T-helper 22 cell (primary cell): ENCODE results near the gene FN3K.
A peak's percentile ranks its signal among the peaks of the same experiment; 100 is the strongest.

Source experiments
- DNase-seq: peaks from one replicate; pipeline ENCODE4 v3.0.0-alpha.2; 2020; ENCODE audit warnings: low read depth

FN3K gene

DNA sequence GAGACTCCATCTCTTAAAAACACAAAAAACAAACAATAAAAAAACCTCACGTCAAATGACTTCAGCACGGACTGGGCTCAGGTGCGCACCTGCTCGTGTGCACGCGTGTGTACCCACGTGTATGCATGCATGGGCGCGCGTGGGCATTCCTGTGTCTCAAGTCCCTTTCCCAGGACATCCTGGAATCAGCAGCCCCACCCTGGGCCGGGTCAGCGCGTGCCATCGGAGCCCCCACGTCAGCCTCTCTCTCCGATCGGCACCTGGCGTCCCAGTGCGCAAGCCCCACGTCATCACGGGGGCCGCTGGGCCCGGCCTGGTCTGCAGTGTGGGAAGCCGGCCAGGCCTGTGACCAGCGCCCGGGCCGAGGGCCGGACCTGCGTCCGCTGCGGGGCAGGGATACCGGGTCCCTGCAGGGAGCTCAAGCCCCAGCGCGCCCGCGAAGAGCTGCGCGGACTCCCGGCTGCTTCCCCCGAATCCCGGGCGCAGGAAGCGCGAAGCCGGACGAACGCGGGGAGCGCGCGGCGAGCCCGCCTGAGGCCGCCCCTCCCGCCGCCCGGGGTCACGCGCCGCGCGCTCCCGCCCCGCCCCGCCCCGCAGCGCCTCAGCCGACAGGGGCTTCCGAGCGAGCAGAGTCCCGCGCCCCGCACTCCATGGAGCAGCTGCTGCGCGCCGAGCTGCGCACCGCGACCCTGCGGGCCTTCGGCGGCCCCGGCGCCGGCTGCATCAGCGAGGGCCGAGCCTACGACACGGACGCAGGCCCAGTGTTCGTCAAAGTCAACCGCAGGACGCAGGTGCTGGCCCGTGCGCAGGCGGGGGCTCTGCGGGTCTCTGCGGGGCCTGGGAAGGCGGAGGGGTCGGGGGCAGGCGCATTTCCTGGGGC, at the start of gene FN3K:
FN3K (plus strand) TSS at position 629 of the 880 bp plus-strand sequence; CDS start at position 651, 22 bp downstream.
- DNase-seq, result no peak

DNA sequence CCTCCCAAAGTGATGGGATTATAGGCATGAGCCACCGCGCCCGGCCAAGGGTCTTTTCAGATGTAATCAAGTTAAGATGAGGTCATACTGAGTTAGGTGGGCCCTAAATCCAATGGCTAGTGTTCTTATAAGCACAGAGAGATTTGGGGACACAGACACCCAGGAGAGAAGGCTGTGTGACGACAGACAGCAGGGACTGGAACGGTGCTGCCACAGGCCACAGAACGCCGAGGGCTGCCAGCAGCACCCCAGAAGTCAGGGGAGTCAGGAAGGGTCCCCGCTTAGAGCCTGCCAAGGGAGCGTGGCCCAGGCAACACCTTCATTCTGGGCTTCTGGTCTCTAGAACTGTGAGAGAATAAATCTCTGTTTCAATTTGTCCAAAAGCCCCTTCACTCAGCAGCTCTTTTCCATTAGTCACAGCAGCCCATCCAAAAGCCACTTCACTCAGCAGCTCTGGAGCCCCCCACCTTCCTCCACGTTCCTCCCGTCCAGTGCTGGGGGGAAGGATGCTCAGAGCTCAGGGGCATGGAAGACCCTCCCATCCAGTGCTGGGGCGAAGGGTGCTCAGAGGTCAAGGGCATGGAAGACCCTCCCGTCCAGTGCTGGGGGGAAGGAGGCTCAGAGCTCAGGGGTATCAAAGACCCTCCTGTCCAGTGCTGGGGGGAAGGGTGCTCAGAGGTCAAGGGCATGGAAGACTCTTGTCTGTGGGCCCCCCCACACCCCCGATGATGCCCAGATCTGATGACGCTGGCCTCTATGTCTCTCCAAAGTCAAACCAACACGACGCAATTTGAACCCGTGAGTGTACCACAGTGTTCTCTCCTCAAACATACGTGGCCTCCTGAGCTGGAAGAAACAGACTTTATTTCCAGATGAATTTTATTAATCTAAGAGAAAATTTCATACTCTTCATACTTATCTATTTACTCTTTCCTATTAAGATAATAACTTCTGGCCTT, 48.8 kb upstream of the FN3K start:
- DNase-seq, result no peak

DNA sequence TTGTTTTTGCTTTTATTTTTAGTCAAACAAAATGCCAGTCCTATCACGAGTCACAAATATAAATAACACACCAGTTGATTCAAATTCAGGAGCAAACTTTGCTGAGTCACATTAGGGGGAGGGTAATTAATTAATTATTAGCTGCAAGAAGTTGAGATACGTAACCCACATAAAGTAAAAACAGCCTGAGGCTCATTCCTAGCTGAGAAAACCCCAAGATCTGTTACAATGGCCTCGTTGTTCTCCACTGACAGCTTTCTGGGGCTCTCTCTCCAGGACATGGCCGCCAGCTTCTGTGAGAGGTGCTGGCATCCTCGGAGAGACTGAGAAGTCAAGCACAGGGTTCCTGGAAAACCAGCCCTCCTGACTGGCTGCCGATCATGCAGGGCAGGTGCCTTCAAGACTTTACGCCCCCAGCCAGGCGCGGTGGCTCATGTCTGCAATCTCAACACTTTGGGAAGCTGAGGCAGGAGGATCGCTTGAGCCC, 48.0 kb upstream of the FN3K start:
- no peak for DNase-seq

DNA sequence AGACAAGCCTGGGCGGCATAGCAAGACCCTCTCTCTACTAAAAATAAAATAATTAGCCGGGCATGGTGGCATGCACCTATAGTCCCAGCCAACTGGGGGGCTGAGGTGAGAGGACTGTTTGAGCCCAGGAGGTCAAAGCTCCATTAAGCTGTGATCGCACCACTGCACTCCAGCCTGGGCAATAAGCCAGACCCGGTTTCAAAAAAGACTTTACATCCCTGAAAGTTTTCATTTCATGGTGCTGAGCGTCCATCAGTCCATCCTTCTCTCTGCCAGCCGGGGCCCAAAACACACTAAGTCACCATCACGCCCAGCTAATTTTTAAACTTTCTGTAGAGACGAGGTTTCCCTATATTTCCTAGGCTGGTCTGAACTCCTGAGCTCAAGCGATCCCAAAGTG, 47.5 kb upstream of the FN3K start:
- DNase-seq, result no peak

DNA sequence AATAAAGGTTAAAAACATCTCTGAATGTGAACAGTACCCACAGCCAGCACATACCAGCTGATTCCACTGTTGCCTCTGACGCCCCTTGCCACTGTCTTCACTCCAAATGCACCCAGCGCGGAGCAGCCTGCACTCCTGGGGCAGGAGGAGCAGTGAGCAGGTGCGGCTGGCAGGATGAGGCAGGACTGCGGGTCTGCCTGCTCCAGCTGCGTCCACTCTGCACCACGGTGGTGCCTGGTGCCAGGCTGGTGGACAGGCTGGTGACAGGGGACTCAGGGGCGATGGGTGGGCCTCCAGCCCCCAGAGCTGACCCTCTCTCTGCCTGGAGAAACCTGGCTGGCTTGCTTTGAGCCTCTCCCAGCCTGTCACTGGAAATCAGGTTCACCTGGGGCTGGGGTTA, 46.3 kb upstream of the FN3K start:
- no peak for DNase-seq

DNA sequence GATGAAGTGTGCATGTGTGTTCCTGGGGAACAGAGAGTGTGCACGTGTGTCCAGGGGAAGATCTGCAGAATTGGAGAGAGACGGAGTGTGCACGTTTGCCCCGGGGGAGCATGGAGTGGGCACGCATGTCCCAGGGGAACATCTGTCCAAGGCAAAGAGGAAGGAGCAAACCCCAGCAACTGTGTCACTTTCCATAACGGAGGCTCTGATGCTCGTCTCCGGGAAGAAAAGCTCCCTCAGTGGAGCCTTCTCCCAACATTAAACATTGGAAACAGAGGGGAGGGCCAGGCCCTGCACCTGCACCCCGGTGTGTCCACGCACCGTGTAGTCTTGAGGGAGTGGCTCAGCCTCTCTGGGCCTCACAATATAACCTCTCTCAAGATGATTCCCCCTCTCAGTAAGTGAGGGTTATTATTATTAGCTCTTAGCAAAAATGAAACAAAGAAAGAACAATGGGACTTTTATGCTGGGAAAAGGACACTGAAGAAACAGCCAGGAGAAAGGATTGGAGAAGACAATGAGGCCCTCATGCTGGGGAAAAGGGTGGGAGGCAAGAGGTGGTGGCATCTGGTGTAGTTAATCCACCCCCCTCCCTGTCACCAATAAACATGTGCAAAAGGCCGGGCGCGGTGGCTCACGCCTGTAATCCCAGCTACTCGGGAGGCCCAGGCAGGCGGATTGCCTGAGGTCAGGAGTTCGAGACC, 44.5 kb upstream of the FN3K start:
- DNase-seq, result no peak

DNA sequence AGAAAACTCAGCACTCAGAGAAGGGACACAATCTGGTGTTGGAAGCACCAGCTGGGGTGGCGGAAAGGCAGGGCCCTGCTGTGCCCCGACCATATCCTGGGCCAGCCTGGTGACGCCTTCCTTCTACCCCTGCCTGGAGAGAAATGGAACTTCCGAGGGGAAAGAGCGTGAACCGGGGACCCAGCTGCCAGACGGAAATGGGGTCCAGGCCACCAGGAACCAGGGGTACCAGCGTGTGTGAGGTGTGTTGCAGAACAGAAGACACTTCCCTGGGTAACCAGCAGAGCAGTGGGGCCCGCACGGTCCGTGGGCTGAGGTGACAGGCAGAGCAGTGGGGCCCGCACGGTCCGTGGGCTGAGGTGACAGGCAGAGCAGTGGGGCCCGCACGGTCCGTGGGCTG, 43.7 kb upstream of the FN3K start:
- DNase-seq, result no peak

DNA sequence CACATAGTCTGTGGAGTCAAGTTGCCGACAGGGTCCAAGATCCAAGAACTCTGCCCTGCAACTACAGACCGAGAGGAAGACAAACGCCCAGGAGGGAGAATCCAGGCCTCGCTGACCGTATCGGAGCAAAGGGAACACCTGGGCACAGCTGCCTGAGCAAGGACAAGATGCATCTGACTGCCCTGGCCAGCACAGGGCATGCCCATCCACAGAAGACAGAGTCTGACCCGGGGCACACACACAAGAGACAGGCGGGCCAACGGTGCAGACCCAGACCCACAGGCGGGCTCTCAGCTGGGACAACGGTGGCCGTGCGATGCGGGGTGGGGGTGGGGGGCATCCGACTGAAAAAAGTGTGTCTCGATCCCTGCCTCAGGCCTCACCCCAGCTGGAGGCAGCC, 43.1 kb upstream of the FN3K start:
- DNase-seq, result no peak

DNA sequence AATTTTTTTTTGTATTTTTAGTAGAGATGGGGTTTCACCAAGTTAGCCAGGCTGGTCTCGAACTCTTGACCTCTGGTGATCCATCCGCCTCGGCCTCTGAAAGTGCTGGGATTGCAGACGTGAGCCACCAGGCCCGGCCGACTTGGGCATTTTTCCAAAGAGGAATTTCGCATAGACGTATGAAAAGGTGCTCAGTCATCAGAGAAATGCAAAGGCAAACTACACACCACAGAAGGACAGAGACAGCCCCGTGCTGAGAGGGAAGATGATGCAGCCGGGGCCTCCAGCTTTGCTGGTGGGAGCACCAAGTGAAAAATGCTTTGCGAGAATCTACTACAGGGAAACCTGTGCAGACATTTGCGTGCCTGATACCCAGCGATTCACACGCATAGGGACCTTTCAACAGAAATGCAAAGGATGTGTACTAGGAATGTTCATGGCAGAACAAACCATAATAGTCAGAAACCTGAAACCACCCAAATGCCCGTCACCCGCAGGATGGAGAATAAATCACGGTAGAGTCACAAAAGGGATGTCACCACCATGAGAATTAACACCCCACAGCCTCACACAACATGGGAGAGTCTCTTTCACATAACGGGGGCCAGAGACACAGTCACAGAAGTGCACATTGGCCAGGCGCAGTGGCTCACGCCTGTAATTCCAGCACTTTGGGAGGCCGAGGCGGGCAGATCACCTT, 42.1 kb upstream of the FN3K start:
- no peak for DNase-seq

DNA sequence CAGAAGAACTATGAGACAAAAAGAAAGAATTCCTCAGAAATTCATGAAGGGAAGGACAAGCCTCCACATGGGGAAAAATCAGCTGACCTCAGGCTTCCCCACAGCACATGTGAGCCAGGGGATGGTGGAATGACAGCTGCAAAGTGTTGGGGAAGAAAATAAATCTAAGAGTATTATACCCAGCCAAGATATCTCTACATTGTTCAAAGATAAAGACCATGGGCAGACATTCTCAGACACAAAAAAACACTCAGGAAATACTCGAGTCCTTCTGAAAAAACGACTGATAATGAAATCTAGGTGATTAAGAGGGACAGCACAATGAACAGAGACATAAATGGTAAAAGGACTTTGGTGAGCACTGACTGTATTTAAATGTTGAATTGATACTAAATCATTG, 40.8 kb upstream of the FN3K start:
- DNase-seq, result no peak

DNA sequence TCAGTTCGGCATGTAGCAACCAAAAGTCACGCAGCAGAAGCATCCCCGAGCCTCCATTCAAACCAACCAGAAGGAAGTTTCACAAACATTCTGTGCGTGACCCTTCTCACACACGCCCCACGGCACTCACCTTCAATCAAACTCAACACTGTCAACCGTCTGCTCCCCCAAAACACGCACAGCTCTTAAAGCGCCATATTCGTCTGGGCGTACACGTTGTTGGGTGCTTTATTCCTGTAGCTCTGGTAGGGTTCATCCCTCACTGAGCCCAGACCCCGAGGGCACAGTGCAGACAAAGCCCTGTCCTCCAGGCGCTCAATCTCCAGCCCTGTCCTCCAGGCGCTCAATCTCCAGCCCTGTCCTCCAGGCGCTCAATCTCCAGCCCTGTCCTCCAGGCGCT, 39.2 kb upstream of the FN3K start:
- DNase-seq, result no peak

DNA sequence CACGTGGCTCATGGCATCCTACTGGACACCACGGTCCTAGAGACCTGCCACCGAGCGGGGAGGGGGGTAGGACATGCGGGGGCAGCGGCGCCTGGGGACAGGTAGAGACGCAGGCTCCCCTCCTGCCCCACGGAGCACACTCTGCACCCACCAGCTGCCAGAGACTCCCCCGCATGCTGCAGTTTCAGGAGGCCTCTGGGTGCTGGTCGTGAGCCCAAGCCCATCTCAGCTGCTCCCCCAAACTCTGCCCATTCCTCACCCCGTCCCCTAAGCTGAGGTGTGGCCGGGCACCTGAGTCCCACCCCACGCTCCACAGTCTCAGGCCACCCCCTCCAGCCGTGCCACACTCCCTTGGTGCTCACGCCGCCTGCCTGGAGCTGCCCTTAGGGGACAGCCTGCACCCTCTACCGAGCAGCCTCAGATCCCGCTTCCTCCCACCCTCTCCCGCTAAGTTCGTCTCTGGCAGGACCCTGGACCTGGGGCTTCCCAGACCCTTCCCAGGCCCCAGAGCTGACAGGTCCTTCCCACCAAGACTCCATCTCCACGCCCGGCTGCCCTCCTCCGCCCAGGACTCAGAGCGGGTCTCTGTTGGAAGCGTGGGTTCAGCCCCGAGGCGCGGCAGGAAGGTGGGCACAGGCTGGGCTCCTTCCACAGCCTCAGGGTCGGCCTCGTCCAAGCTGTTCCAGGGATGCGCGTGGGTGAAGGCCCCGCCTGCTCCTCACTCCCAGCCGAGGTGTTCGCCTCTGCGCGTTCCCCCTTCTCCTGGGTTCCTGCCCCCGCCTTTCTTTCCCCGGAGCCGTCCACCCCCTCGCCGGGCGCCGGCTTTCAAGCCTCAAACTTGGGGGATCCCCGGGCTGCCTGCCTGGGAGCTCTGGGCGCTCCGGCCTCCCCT, 38.3 kb upstream of the FN3K start:
- DNase-seq, result no peak

DNA sequence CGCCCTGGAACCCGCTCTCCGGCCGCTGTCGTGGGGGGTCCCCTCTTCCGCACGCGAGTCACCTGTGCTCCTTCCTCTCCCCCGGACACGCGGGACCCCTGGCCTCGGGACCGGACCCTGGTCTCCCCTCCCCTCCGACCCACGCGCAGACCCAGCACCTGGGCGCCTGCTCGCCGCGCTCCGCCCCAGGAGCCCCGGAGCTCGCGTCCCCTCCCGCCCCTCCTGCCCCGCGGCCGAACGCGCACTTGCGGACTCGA, 37.7 kb upstream of the FN3K start:
- DNase-seq, result no peak

DNA sequence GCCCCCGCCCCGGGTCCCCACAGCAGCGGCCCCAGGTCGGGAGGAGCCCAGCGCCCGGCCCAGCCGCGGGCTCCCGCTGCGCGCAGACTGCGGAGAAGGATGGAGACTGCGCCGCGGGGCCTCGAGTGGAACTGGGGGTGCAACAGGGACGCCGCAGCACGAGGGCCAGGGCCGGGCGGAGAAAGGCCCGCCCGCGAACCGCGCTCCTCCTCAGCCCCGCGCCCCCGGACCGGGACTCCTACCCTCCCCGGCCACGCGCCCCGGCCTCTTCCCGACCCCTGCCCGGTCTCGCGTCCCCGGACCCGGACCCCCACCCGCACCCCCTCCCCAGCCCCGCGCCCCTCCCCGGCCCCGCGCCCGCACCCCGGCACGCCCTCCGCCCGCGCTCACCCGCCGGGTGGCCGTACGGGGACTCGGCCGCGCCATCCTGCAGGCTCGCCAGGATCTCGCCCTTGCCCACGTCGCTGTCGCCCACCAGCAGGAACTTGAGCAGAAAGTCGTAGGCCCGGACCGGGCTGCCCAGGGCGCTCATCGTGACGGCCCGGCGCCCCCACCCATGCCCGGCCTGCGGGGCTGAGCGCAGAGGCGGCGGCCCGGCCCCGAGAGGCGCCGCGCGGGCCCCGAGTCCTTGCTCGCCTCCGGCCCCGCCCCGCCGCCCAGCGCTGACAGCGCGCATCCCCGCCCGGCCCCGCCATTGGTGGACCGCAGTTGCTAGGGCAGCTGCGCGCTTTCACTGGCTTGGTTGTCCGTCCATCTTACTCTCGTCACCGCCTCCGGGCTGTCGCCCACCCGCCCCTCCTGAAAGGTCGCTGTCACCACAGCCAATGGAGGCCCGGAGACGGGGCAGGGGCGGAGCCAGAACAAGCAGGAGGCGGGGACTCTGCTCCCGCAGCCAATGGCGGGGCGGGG, 37.1 kb upstream of the FN3K start, which contains the start of gene RAB40B:
RAB40B (minus strand) TSS at position 634 of the 909 bp plus-strand sequence; CDS start at position 532, 102 bp downstream.
- peak; percentile 98 for DNase-seq

DNA sequence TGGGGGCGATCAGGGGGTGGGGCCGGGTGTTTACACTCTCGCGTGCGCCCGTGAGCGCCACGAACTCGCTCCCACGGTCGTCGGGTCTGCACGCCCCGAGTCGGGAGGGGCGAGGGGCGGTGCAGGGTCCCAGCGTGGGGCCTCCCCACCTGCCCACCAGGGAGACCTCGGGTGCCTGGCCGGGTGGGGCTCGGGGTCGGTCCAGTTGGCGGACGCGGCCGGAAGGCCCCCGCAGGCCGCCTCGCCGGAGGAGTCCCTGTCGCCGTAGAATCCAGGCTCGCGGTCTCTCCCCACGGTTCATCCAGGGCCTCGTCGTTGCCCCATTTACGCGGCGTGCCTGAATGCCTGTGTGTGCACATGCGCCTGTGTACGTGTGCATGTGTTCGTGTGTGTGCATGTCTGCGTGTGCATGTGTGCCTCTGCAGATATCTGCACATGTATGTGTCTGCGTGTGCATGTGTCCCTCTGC, 36.4 kb upstream of the FN3K start:
- DNase-seq, result no peak

DNA sequence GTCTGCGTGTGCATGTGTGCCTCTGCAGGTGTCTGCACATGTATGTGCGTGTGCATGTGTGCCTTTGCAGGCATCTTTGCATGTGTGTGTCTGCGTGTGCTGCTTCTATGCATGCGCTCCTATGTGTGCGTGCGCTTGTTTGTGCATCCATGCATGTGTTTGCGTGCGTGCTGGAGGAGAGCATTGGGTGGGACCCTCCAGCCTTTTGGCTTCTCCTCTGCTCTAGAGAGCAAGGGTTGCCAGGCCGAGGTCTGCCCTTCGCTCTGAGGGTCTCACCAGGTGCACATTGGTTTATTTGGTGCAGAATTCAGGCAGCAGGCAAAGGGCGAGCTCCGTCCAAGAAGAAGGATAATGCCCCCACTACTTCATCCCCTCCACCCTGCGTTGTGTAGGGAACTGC, 35.9 kb upstream of the FN3K start:
- DNase-seq, result no peak

DNA sequence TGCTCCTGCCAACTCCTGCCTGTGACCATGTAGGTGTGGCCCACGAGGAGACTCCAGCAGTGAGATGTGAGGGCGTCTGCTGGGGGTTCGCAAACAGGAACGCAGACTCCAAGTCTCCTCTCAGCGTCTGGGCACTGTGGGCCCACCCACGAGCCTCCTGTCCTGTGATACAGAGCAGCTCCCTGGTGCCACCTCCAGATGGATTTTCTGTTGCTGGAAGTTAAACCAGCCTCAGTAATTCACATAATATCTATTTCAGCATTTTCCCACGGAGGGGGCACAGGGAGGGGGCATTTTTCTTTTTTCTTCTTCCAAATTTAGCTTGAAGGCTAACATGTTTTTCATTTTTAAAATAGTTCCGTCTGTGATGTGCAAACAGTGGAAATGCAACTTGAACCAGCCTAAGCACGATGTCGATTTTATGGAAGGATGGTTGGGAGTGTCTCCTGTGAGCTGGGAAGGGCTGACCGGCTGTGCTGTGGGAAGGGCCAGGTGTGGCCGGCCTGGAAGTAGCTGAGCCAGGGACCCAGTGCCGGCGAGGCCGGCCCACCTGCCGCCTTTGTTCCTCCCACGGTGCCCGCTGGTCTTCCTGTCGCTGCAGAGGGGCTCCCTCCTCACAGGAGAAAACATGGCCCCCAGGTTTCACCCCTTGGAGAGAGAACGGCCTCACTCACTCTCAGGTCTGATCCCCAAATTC, 33.0 kb upstream of the FN3K start:
- DNase-seq, result no peak

DNA sequence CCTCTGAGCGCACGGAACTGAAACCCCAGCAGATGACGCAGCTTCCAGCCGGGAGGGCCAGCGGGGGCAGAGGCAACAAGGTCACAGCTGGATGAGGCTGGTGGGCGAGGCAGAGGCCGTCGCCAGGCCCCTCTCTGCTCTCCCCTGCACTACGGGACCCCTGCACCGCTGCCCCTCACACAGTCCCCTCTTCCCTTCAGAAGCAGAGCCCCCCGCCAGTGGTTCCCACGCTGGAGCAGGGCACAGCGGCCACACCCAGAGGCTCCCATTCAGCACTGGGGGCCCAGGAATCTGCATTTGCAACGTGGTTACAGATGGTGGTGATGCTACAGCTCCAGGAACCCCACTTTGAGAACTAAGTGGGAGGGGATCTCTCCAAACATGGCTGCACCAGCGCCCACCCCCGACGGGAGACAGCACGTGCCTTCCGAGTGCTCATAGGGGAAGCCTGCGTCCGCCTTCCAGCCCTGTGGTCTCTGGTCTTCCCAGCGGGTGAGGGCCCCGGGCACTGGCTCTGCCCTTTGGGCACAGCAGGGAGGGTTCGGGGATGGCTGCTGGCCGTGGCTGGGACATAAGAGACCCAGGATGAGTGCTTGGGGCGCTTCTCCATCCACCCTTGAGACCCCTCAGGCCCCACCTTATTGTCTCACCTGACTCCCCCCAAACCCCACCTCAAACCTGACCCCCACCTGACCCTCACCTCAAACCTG, 32.2 kb upstream of the FN3K start:
- no peak for DNase-seq
